Measurements from ENCODE around the gene MYO5A. TPM values are rescaled to one million over a fixed set of nuclear protein-coding genes. Genes with fewer than 3 reads are reported as not detected.

Gene MYO5A
- total and polyA plus RNA-seq, 10 of the 15 experiments (the other 5 are each of a cell fraction or from before 2014, with no cell fraction given): 4.2 to 42.9 (median 31.1) TPM

GRCh38 chr15:52499506-52499905, 29.2 kb downstream of the MYO5A start:
- ATAC-seq: no peak
- Histone ChIP-seq H3K36me3 (ENCODE audit: control insufficient read depth in 2 of 2, insufficient read depth in 2 of 2, low read length in 1 of 2) (no peaks in the 10 kb centered on the region; a peak in 1 of 4 replicates), H3K27me3 (replicated peaks in 1 of 2; ENCODE audit: control insufficient read depth in 2 of 2, insufficient read depth in 2 of 2, low read length in 1 of 2) (no peaks in the 10 kb centered on the region), H3K79me2 (ENCODE audit: control insufficient read depth, insufficient read depth, low read length) (peaks cover 9% of the 10 kb centered on the region), H3K9me3 (replicated peaks; ENCODE audit: control insufficient read depth, insufficient read depth, low read length) (no peaks in the 10 kb centered on the region; the same call in 2 of the 3 replicates), H2AFZ (ENCODE audit: control insufficient read depth, low read depth, low read length) (no peak overlapping the region), H3K4me2 (ENCODE audit: control insufficient read depth, insufficient read depth) (no peak overlapping the region), H4K20me1 (ENCODE audit: control insufficient read depth, insufficient read depth) (no peaks in the 10 kb centered on the region), H3K4me1 (ENCODE audit: control insufficient read depth, insufficient read depth, low read length) (peaks cover 6% of the 10 kb centered on the region), H3K4me3 (no peak overlapping the region), H3K9ac (ENCODE audit: control insufficient read depth, insufficient read depth, low read length) (no peak overlapping the region), H3K27ac (ENCODE audit: control insufficient read depth, insufficient read depth) (no peak overlapping the region)
- intact Hi-C loops (cut with micrococcal nuclease; ENCODE audit: unreplicated experiment): no loop called here
- DNase-seq (ENCODE audit: low read depth, low spot score): no peak
- in situ Hi-C loops (cut with MboI): no loop called here
- WGBS (ENCODE audit: insufficient coverage, insufficient replicate concordance, low lambda C conversion rate, missing lambda C conversion rate): 81% methylated on average over 3 of the region's 3 CpGs
- ChIA-PET SMC1A (ENCODE audit: uncharacterized antibody, unreplicated experiment) (interaction anchor here (1.2 to 2.7 kb wide), 3 partner anchors 9 to 119 kb away, joined by 3 to 14 read pairs (median 3); no protein-coding TSS in a partner anchor), CTCF (interaction anchor here (1.0 kb wide), 1 partner anchor 19 kb away, joined by 4 read pairs; no protein-coding TSS in a partner anchor), POLR2A (no interaction called here), RAD21 (ENCODE audit: unreplicated experiment) (interaction anchor here (0.5 kb wide), 1 partner anchor 243 kb away, joined by 3 read pairs; no protein-coding TSS in a partner anchor)
- no TSS peak for BruUV-seq (replicated peaks)
- FAIRE-seq: no peak
- TF ChIP-seq ESRRA (IDR thresholded peaks at IDR 0.05; ENCODE audit: low read length): no peak
- no peak for TF ChIP-seq ZBED1 (IDR thresholded peaks at IDR 0.05; ENCODE audit: borderline replicate concordance)
- TF ChIP-seq RELA (IDR thresholded peaks at IDR 0.05; ENCODE audit: borderline replicate concordance, partially characterized antibody): no peak
- TF ChIP-seq CBX5 (IDR thresholded peaks at IDR 0.05; ENCODE audit: low read depth): no peak
- TF ChIP-seq MEF2A (IDR thresholded peaks at IDR 0.05; ENCODE audit: insufficient read depth, low read depth, low read length): no peak
- no peak for TF ChIP-seq MYC (IDR thresholded peaks at IDR 0.05; ENCODE audit: insufficient read depth, insufficient read length, insufficient replicate concordance, low read length, severe bottlenecking)
- no peak for TF ChIP-seq CREM (IDR thresholded peaks at IDR 0.05; ENCODE audit: low read depth)
- TF ChIP-seq RBBP5 (conservative IDR thresholded peaks at IDR 0.05): no peak
- no peak for TF ChIP-seq NRF1 (conservative IDR thresholded peaks at IDR 0.05; ENCODE audit: low read depth, low read length)
- TF ChIP-seq ELK1 (IDR thresholded peaks at IDR 0.05; ENCODE audit: low read depth, low read length): no peak
- TF ChIP-seq CTCF (IDR thresholded peaks at IDR 0.05 in 2 of 3, conservative IDR thresholded peaks at IDR 0.05 in 1 of 3; ENCODE audit: control insufficient read depth in 2 of 3, extremely low read depth in 1 of 3, insufficient read depth in 1 of 3, low read depth in 3 of 3, low read length in 3 of 3): no peak
- no peak for TF ChIP-seq SMAD1 (IDR thresholded peaks at IDR 0.05; ENCODE audit: low read depth, partially characterized antibody)
- TF ChIP-seq MTA3 (IDR thresholded peaks at IDR 0.05; ENCODE audit: borderline replicate concordance, low read length): no peak
